HCT116 (cell line): ENCODE measurements around the gene EVI5. TPM values are rescaled to one million over a fixed set of nuclear protein-coding genes. Genes with fewer than 3 reads are reported as not detected.

Experiments used
- ATAC-seq: fragments of 200-7000 bp; cut with Tn5 transposase; 2 replicates; pipeline ENCODE4 v1.9.1; 2020; ENCODE audit warnings: mild to moderate bottlenecking, moderate library complexity
- BruUV-seq: library from RNA; stranded (reverse); fragments of 400-500 nt; replicated peaks from 2 replicates; lab custom pipeline; 2021; lab: Mats Ljungman, UMichigan
- CTCF ChIA-PET: fragments of 300-600 bp; sonication (Branson Sonifier 250); formaldehyde crosslinking; loops from one replicate; lab custom pipeline; 2021; ENCODE audit warnings: antibody characterized with exemption; lab: Charles Lee
- POLR2A ChIA-PET: fragments of 300-600, 350-600 bp; sonication (Branson Sonifier 250); formaldehyde crosslinking; loops from one replicate; lab custom pipeline; 2021; ENCODE audit warnings: antibody characterized with exemption; lab: Charles Lee
- RAD21 ChIA-PET, 2 experiments: fragments of 300-600 bp; sonication (Branson Sonifier 250); formaldehyde crosslinking; loops; one replicate each; lab custom pipeline; 2023; ENCODE audit warnings: low total read pairs in 2 of 2; ENCODE audit not compliant: uncharacterized antibody in 2 of 2, unreplicated experiment in 2 of 2, low non-redundant PET in 1 of 2; lab: Charles Lee
- DNase-seq: peaks from one replicate; pipeline ENCODE4 v3.0.0-alpha.2; 2010; ENCODE audit warnings: low read depth, low spot score
- H2AFZ ChIP-seq: fragments of 200-600 bp; shearing (Covaris generic), sonication (generic); 2 replicates; pipeline ENCODE4 v1.6.1; 2017; ENCODE audit warnings: low read depth, mixed run types, mixed read lengths, antibody characterized with exemption, low read length; ENCODE audit not compliant: poor library complexity, severe bottlenecking
- H3K27ac ChIP-seq: 2 replicates; pipeline ENCODE4 v1.5.1; 2012; ENCODE audit warnings: low read depth, low read length
- H3K27me3 ChIP-seq: fragments of 200-600 bp; sonication (generic); 2 replicates; pipeline ENCODE4 v1.6.1; 2016; ENCODE audit warnings: mixed run types, low read length, mixed read lengths; ENCODE audit not compliant: insufficient read depth
- H3K36me3 ChIP-seq, 2 experiments: fragments of 200-500 bp in 1 of 2; fragments of 200-600 bp in 1 of 2; sonication (Bioruptor generic) in 1 of 2; sonication (generic) in 1 of 2; 2 replicates each; pipeline versions ENCODE4 v1.5.1 to v1.6.1; 2014 to 2016; ENCODE audit warnings: low read length in 2 of 2, inconsistent platforms in 1 of 2, mixed read lengths in 1 of 2, mixed run types in 1 of 2; ENCODE audit not compliant: insufficient read depth in 2 of 2, control insufficient read depth in 1 of 2
- H3K4me1 ChIP-seq, 2 experiments: fragments of 200-600 bp in 1 of 2; sonication (generic) in 1 of 2; 2 replicates each; pipeline versions ENCODE4 v1.5.1 to v1.6.1; 2012 to 2017; ENCODE audit warnings: low read length in 2 of 2, inconsistent platforms in 1 of 2, mild to moderate bottlenecking in 1 of 2, mixed read lengths in 1 of 2, mixed run types in 1 of 2, moderate library complexity in 1 of 2; ENCODE audit not compliant: insufficient read depth in 2 of 2, control insufficient read depth in 1 of 2
- H3K4me2 ChIP-seq: fragments of 200-600 bp; sonication (generic); 2 replicates; pipeline ENCODE4 v1.6.1; 2017; ENCODE audit warnings: mixed run types, low read length, mixed read lengths
- H3K4me3 ChIP-seq, 2 experiments: fragments of 200-600 bp in 1 of 2; sonication (generic) in 1 of 2; replicated peaks in 1 of 2; 2 replicates each; pipeline ENCODE4 v1.5.1; 2011 to 2016; ENCODE audit warnings: low read length in 2 of 2, control low read depth in 1 of 2, low read depth in 1 of 2, mild to moderate bottlenecking in 1 of 2, mixed read lengths in 1 of 2, mixed run types in 1 of 2
- H3K79me2 ChIP-seq: fragments of 200-600 bp; sonication (generic); 2 replicates; pipeline ENCODE4 v1.6.1; 2017; ENCODE audit warnings: mild to moderate bottlenecking, mixed run types, low read length, moderate library complexity, mixed read lengths; ENCODE audit not compliant: insufficient read depth
- H3K9ac ChIP-seq: fragments of 200-600 bp; sonication (generic); 2 replicates; pipeline ENCODE4 v1.6.1; 2016; ENCODE audit warnings: low read length, mixed read lengths
- H3K9me2 ChIP-seq: fragments of 200-600 bp; sonication (generic), shearing (Covaris generic); 2 replicates; pipeline ENCODE4 v1.6.1; 2017; ENCODE audit warnings: mixed run types, mild to moderate bottlenecking, moderate library complexity; ENCODE audit not compliant: insufficient read depth
- H3K9me3 ChIP-seq, 2 experiments: fragments of 200-500 bp in 1 of 2; fragments of 200-600 bp in 1 of 2; sonication (Bioruptor generic) in 1 of 2; sonication (generic) in 1 of 2; 2 replicates each; pipeline ENCODE4 v1.6.1; 2014 to 2017; ENCODE audit warnings: low read length in 2 of 2, mixed read lengths in 2 of 2, inconsistent platforms in 1 of 2, low read depth in 1 of 2, mild to moderate bottlenecking in 1 of 2, mixed run types in 1 of 2, moderate library complexity in 1 of 2; ENCODE audit not compliant: control insufficient read depth in 1 of 2, insufficient read depth in 1 of 2
- H4K20me1 ChIP-seq: fragments of 200-600 bp; sonication (generic), shearing (Covaris generic); 2 replicates; pipeline ENCODE4 v1.6.1; 2017; ENCODE audit warnings: mixed run types, mild to moderate bottlenecking, moderate library complexity; ENCODE audit not compliant: insufficient read depth
- ATF3 ChIP-seq: IDR thresholded peaks from 2 replicates; pipeline ENCODE4 v1.6.1; 2012
- CTCF ChIP-seq, 3 experiments: fragments of 200-600 bp in 1 of 3; sonication (generic) in 1 of 3; IDR thresholded peaks in 2 of 3; conservative IDR thresholded peaks in 1 of 3; 2 replicates each; pipeline ENCODE4 v1.5.1; 2012 to 2017; ENCODE audit warnings: low read depth in 2 of 3, low read length in 2 of 3, antibody characterized with exemption in 1 of 3, borderline replicate concordance in 1 of 3, control low read depth in 1 of 3, mild to moderate bottlenecking in 1 of 3, mixed read lengths in 1 of 3, mixed run types in 1 of 3, moderate library complexity in 1 of 3; ENCODE audit not compliant: insufficient read depth in 1 of 3
- EGR1 ChIP-seq: IDR thresholded peaks from 2 replicates; pipeline ENCODE4 v1.6.1; 2012; ENCODE audit warnings: low read depth
- ELF1 ChIP-seq: IDR thresholded peaks from 2 replicates; pipeline ENCODE4 v1.6.1; 2012; ENCODE audit warnings: low read depth, borderline replicate concordance
- EZH2 ChIP-seq: fragments of 200-600 bp; sonication (generic); IDR thresholded peaks from 2 replicates; pipeline ENCODE4 v1.6.1; 2017; ENCODE audit warnings: antibody characterized with exemption, mixed run types
- EZH2phosphoT487 ChIP-seq: fragments of 200-600 bp; IDR thresholded peaks from 2 replicates; pipeline ENCODE4 v1.6.1; 2018; ENCODE audit warnings: antibody characterized with exemption, borderline replicate concordance
- FOSL1 ChIP-seq: IDR thresholded peaks from 2 replicates; pipeline ENCODE4 v1.6.1; 2012; ENCODE audit warnings: low read depth
- JUND ChIP-seq: IDR thresholded peaks from 2 replicates; pipeline ENCODE4 v1.6.1; 2012
- MAX ChIP-seq: IDR thresholded peaks from 2 replicates; pipeline ENCODE4 v1.6.1; 2012
- RAD21 ChIP-seq: IDR thresholded peaks from 2 replicates; pipeline ENCODE4 v1.6.1; 2012; ENCODE audit warnings: low read depth, mild to moderate bottlenecking
- SIN3A ChIP-seq: IDR thresholded peaks from 2 replicates; pipeline ENCODE4 v1.6.1; 2012; ENCODE audit warnings: low read depth
- SRF ChIP-seq: IDR thresholded peaks from 2 replicates; pipeline ENCODE4 v1.6.1; 2012; ENCODE audit warnings: low read depth
- ZBTB33 ChIP-seq: IDR thresholded peaks from 2 replicates; pipeline ENCODE4 v1.6.1; 2011; ENCODE audit warnings: mild to moderate bottlenecking, low read length, moderate library complexity; ENCODE audit not compliant: insufficient replicate concordance; ENCODE audit errors: extremely low read depth
- ZNF274 ChIP-seq: fragments of 200-500 bp; sonication (Bioruptor generic); IDR thresholded peaks from 2 replicates; pipeline ENCODE4 v1.6.1; 2014; ENCODE audit warnings: mild to moderate bottlenecking, low read depth, low read length, inconsistent platforms
- intact Hi-C: fragments of 100-400 bp; cut with micrococcal nuclease; formaldehyde crosslinking; loops from 2 replicates; pipeline ENCODE4 v1.10.0; 2022
- total RNA-seq: library from RNA; stranded (reverse); gene quantifications from one replicate; pipeline ENCODE4 v1.2.1, GENCODE V29; 2021; ENCODE audit not compliant: unreplicated experiment

The EVI5 gene
- total RNA-seq, 1 experiment from 2014 or later = 21.8 TPM

GRCh38 chr1:92786111-92786901 is 1.4 kb upstream of the EVI5 start:
- Histone ChIP-seq H3K4me1 (peaks cover 4 to 17% of the 10 kb centered on the region in 2 experiments; a peak in 3 of 4 replicates), H2AFZ (peak overlapping the region; percentile 2)
- TF ChIP-seq EZH2phosphoT487 (no peak), MAX (no peak), EGR1 (no peak), RAD21 (no peak), SIN3A (no peak), SRF (no peak), FOSL1 (no peak), JUND (no peak), ZNF274 (no peak), ZBTB33 (no peak), ELF1 (no peak), ATF3 (no peak), CTCF (IDR thresholded peaks at IDR 0.05 in 2 of 3, conservative IDR thresholded peaks at IDR 0.05 in 1 of 3; ENCODE audit: borderline replicate concordance in 1 of 3, insufficient read depth in 1 of 3, low read depth in 2 of 3, low read length in 2 of 3) (no peak), EZH2 (no peak)
- TF ChIP-seq, all 23 proteins: peak for 0
- no peaks in the 10 kb centered on the region for H4K20me1 ChIP-seq
- no TSS peak for BruUV-seq
- no peak overlapping the region for H3K27ac ChIP-seq
- ATAC-seq = no peak
- POLR2A ChIA-PET = no interaction called here
- intact Hi-C loops = no loop called here
- H3K4me2 ChIP-seq = no peak overlapping the region
- no peaks in the 10 kb centered on the region for H3K9me2 ChIP-seq
- no peak overlapping the region for H3K4me3 ChIP-seq
- H3K27me3 ChIP-seq = no peaks in the 10 kb centered on the region
- no peak overlapping the region for H3K9ac ChIP-seq
- peaks cover 29% of the 10 kb centered on the region for H3K79me2 ChIP-seq
- RAD21 ChIA-PET = no interaction called here
- H3K9me3 ChIP-seq = no peaks in the 10 kb centered on the region
- no peak for DNase-seq
- no peaks in the 10 kb centered on the region for H3K36me3 ChIP-seq
- CTCF ChIA-PET = no interaction called here
